ENCODE data around the gene SEL1L2. TPM values are rescaled to one million over a fixed set of nuclear protein-coding genes. Genes with fewer than 3 reads are reported as not detected.

Gene SEL1L2
- polyA plus RNA-seq, 2 of the 4 experiments (the other 2 are of a cell fraction), result not detected

- ChIA-PET CTCF (no interaction called here), POLR2A (no interaction called here)
- Histone ChIP-seq H3K9me3 (no peaks in the 10 kb centered on the region), H3K4me3 (no peak overlapping the region), H3K27ac (no peak overlapping the region), H3K4me2 (no peak overlapping the region), H3K4me1 (no peaks in the 10 kb centered on the region)
- FAIRE-seq (peak; percentile 56), DNase-seq (ENCODE audit: low read depth in 1 of 2, low spot score in 1 of 2) (no peak), ATAC-seq (no peak)
- 32% methylated on average over 2 of the region's 2 CpGs for WGBS (ENCODE audit: missing lambda C conversion rate)
- TF ChIP-seq POLR2A (IDR thresholded peaks at IDR 0.05; ENCODE audit: low read length) (no peak), CHD2 (IDR thresholded peaks at IDR 0.05; ENCODE audit: low read length, partially characterized antibody) (no peak), FOSL2 (IDR thresholded peaks at IDR 0.05) (no peak), FOSL2 (CRISPR knock-in tag; IDR thresholded peaks at IDR 0.05) (no peak), POLR2AphosphoS2 (conservative IDR thresholded peaks at IDR 0.05; ENCODE audit: low read length) (no peak), CHD4 (IDR thresholded peaks at IDR 0.05; ENCODE audit: borderline replicate concordance) (no peak), RFX5 (IDR thresholded peaks at IDR 0.05) (no peak), RAD21 (conservative IDR thresholded peaks at IDR 0.05 in 1 of 2, IDR thresholded peaks at IDR 0.05 in 1 of 2) (no peak), KDM1A (IDR thresholded peaks at IDR 0.05; ENCODE audit: low read depth) (no peak), TP53 (CRISPR knock-in tag; IDR thresholded peaks at IDR 0.05) (no peak), NR3C1 (IDR thresholded peaks at IDR 0.05) (no peak), ESRRA (IDR thresholded peaks at IDR 0.05; ENCODE audit: borderline replicate concordance, low read length) (no peak), GATA3 (IDR thresholded peaks at IDR 0.05; ENCODE audit: borderline replicate concordance) (no peak), EHMT2 (IDR thresholded peaks at IDR 0.05; ENCODE audit: low read depth) (no peak), HOXA7 (CRISPR knock-in tag; IDR thresholded peaks at IDR 0.05) (no peak), FOXS1 (CRISPR knock-in tag; IDR thresholded peaks at IDR 0.05) (no peak), SMC3 (IDR thresholded peaks at IDR 0.05) (no peak)
- TF ChIP-seq, protein P1, sequence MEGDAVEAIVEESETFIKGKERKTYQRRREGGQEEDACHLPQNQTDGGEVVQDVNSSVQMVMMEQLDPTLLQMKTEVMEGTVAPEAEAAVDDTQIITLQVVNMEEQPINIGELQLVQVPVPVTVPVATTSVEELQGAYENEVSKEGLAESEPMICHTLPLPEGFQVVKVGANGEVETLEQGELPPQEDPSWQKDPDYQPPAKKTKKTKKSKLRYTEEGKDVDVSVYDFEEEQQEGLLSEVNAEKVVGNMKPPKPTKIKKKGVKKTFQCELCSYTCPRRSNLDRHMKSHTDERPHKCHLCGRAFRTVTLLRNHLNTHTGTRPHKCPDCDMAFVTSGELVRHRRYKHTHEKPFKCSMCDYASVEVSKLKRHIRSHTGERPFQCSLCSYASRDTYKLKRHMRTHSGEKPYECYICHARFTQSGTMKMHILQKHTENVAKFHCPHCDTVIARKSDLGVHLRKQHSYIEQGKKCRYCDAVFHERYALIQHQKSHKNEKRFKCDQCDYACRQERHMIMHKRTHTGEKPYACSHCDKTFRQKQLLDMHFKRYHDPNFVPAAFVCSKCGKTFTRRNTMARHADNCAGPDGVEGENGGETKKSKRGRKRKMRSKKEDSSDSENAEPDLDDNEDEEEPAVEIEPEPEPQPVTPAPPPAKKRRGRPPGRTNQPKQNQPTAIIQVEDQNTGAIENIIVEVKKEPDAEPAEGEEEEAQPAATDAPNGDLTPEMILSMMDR (IDR thresholded peaks at IDR 0.05), result no peak
- TF ChIP-seq, protein P2, sequence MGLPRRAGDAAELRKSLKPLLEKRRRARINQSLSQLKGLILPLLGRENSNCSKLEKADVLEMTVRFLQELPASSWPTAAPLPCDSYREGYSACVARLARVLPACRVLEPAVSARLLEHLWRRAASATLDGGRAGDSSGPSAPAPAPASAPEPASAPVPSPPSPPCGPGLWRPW (IDR thresholded peaks at IDR 0.05), result no peak
- TF ChIP-seq, protein P3, sequence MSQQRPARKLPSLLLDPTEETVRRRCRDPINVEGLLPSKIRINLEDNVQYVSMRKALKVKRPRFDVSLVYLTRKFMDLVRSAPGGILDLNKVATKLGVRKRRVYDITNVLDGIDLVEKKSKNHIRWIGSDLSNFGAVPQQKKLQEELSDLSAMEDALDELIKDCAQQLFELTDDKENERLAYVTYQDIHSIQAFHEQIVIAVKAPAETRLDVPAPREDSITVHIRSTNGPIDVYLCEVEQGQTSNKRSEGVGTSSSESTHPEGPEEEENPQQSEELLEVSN (IDR thresholded peaks at IDR 0.05; ENCODE audit: borderline replicate concordance, low read depth), result no peak
- TF ChIP-seq, protein P4, sequence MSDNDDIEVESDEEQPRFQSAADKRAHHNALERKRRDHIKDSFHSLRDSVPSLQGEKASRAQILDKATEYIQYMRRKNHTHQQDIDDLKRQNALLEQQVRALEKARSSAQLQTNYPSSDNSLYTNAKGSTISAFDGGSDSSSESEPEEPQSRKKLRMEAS (IDR thresholded peaks at IDR 0.05), result no peak
Observed at GRCh38 chr20:13927171-13927570, 63.2 kb downstream of the SEL1L2 start.

GRCh38 chr20:13922241-13922640, 68.2 kb downstream of the SEL1L2 start:
- no peaks in the 10 kb centered on the region for H3K9me3 ChIP-seq
- H3K4me1 ChIP-seq, result no peaks in the 10 kb centered on the region
- CTCF ChIA-PET, result interaction anchor here (1.9 kb wide), 1 partner anchor 11 kb away, joined by 4 read pairs; no protein-coding TSS in a partner anchor
- FAIRE-seq (no peak), ATAC-seq (no peak), DNase-seq (ENCODE audit: low read depth in 1 of 2, low spot score in 1 of 2) (no peak)
- peak overlapping the region; percentile 40 for H3K4me2 ChIP-seq
- no peak for TF ChIP-seq ZNF302 (CRISPR knock-in tag; IDR thresholded peaks at IDR 0.05)
- peak; percentile 92 for TF ChIP-seq MAFK (IDR thresholded peaks at IDR 0.05; ENCODE audit: partially characterized antibody)
- no peak for TF ChIP-seq CBX2 (IDR thresholded peaks at IDR 0.05; ENCODE audit: borderline replicate concordance, low read depth)
- TF ChIP-seq JUNB (IDR thresholded peaks at IDR 0.05), result no peak
- peak; percentile 76 for TF ChIP-seq NFE2L2 (conservative IDR thresholded peaks at IDR 0.05; ENCODE audit: low read length)
- H3K27ac ChIP-seq, result no peak overlapping the region; a peak in 1 of 6 replicates
- POLR2A ChIA-PET, result no interaction called here
- 35% methylated on average over 5 of the region's 5 CpGs for WGBS (ENCODE audit: missing lambda C conversion rate)
- H3K4me3 ChIP-seq, result no peak overlapping the region
